ENCODE measurements around the gene SEPTIN11.
"Not testable (repeated sequence)": the region's sequence is repeated elsewhere in the genome, so short reads cannot be mapped to it uniquely, and the experiment has no call there.

Gene SEPTIN11

GRCh38 chr4:76952656-76953582, 3.4 kb downstream of the SEPTIN11 start:
- no peak for DNase-seq

DNA sequence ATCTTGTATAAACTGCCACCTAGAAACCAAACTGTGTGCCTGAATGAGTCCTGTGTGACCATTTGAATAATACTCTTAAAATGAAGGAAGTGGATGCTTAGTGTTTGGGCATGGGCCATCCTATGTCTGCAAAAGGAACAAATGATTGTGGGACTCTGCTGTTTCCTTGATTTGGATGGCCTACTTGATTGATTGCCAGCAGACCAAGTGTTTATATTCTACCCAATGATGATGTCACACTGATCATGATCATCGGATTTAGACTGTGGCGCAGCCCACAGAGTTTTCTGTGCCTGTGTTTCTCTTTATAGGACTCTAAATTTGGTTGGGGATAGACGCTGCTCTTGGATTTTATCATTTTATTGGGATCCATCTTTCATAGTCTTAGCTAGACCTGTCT, 4.4 kb downstream of the SEPTIN11 start:
- no peak for DNase-seq

DNA sequence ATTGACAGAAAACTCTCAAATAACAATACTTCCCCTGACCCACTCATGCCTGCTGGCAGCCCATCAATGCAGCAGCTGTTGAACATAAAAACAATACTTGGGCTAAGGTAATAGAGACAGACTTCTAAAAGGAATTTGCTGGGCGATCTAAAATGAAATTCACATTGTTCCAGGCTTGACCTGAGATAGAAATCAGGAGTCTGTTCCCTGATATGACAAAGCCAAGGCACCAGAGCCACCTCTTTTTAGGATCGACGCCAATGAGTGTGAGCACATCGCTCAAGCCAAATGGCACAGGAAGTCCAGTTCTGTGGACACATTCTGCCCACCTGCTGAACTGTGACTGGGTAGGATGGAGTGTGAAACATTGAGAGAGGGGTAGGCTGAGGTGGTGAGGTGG, 4.9 kb downstream of the SEPTIN11 start:
- DNase-seq = no peak

DNA sequence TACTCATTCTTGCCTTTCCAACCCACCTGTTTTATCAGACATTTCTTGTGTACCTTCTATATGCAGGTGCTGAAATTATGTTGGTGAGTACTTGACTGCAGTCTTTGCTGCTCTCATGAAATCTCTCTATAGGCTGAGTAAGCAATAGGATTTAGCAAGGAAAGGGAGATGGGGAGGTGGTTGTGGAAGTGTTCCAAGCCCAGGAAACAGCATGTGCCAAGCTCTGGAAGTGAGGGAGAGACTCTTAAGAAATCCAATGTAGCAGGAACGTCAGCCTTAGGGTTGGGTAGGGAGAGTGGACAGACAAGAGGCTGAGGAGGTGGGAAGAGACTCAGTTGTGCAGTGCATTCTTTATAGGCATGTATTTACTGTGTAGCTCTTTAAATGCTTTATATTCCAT, 5.6 kb downstream of the SEPTIN11 start:
- DNase-seq = no peak

DNA sequence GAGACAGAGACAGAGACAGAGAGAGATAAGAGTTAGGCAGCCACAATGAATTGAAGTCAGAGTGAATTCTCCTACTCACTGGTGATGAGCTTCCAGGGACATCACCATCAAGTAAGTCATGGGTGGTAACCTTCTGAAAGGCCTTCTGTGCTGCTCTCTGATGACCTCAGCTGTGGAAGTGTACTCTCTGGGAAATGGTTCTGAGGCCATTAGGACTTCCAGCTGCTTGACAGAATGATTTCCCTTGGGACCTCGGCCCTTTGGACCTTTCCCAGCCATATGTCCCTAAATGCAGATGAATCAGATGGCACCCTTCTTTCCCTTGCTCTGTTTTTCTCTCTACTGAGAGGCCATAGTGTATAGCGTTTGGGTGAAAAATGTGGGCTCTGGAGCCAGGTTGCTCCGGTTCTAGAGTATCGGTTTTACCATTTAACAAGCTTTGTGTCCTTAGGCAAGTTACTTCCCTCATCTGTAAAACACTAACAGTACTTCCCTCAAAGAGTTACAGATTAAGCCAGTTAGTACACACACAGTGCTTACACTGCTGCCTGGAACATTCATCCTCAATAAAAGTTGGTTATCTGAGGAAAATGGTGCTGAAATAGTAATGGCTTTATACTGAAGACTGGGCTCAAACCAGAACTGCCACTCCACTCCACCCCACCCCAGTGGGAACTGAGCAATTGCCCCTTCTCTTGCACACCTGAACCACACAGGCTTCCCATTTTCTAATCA, 7.6 kb downstream of the SEPTIN11 start:
- no peak for DNase-seq

DNA sequence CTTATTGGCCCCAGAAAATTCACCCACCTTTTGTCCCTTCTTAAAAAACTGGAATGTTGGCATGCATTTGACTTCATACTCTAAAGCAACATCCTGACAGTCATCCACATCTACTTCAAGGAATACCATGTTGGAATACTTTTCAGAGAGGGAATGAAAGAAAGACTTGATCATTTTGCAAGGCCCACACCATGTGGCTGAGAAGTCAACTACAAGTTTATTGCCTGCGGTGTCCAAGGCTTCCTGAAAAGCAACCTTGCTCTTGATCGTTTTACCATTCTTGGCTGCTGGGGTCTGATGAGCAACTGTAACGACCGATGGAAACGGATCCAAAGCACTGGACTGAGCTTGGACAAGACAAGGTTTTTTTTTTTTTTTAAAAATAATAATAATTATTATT, 9.3 kb downstream of the SEPTIN11 start:
- DNase-seq = no peak

DNA sequence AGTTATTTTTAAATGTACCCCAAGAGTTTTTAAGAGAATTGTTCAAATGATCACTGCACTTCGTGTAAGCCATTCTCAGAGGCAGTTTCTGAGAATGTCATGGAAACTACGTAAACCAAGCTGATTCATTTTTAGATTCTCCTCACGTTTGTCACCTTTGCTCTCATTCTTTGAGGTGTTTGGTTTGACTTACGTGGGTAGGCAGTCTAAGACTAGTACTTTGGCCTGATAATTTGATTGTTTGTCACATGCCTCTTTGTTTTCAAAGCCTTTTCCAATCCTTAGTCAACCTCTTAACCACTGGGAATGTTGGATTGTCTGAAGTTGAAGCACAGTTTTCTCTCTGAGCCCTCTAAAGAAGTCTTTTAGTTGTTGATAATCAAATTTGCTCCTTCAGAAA, 10.5 kb downstream of the SEPTIN11 start:
- DNase-seq = no peak

DNA sequence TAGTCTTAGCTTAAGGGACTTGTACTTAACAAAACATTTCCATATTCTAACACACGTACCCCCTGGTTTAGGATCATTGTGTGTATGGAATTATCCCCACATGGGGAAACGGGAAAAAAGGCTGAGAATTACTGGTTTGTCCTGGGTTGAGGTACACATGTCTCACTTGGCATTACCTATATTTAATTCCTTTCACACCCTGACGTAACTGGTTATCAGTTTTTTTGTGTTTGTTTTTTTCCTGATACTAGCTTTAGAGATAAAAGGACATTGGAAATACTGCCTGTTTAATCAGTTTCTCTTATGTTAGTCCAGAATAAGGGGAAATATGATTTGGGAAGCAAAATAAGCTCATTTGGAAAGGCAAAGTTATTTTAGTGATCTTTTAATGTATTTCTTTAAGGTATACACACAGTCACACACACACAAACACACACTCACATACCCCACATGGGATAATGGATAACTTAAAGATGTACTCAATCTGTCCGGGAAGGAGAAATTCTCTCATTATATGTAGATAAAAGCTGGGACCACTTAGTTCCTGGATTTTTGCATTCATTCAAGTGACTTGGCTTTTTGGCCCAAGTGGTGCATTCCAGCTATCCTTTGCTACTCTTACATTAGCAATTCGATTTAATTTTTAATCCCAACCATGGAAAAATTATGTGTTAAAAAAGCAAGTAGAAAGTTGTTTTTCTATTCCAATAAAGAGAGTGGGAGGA, 13.0 kb downstream of the SEPTIN11 start:
- DNase-seq = no peak

GRCh38 chr4:76963131-76963750, 13.7 kb downstream of the SEPTIN11 start:
- DNase-seq = no peak

- DNase-seq = not testable (repeated sequence)
Observed at GRCh38 chr4:76963927-76964326, 14.4 kb downstream of the SEPTIN11 start.

GRCh38 chr4:76964769-76965168, 15.2 kb downstream of the SEPTIN11 start:
- no peak for DNase-seq

- DNase-seq = no peak
Observed at GRCh38 chr4:76965866-76966579, 16.5 kb downstream of the SEPTIN11 start.

DNA sequence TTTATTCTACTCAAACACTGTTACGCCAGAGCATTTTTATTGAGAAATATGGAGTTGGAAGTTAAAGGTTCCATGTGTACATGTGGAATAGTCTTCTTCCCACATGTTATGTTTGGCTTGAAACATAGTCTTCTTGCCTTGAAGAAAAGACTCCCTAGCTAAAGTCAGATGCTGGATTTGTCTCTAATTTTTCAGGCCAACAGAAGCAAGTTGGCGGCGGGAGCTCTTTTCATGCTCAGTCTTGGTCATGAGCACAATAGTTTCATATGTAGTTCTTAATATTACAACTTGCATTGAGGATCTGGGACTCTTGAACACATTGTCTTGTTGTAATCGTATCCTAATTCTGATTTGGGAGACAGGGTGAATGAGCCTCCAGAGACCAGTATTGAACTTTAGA, 19.4 kb downstream of the SEPTIN11 start:
- no peak for DNase-seq

DNA sequence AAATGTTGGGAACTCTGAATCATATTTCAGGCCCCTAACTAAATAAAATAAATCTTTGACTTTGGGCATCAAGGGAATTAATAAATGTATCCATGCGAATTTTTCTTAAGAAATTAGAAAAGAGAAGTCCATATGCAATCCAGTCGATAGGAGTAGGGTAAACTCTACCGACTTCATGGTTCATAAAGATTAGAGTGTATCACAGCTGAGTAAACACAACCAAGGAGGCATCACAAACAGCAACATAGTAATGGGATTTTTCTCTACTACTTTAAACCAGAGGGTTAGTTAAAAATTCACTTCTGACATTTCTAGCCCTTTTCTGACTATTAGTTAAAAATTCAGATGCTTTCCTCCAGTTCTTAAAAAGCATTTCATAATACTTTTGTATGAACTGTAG, 19.9 kb downstream of the SEPTIN11 start:
- no peak for DNase-seq

- DNase-seq = no peak
Observed at GRCh38 chr4:76969941-76970529, 20.5 kb downstream of the SEPTIN11 start.

GRCh38 chr4:76972306-76972705, 22.8 kb downstream of the SEPTIN11 start:
- no peak for DNase-seq

DNA sequence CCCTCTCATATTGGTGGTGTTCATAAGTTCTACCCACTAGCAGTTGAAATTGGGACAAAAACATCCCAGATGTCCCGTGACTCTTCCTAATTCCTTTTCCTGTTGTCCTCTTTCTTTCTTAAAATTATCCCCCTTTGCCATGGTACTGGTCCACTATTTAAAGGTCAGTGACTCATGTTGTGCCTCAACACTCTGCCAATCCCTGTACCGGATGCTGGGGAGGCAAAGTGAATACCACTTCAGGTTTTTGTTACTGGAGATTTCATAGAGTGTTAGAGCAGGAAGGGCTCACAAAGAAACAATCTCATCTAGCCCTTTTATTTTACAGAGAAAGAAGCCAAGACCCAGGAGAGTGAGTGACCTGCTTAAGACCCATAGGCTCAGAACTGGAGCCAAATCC, 24.6 kb downstream of the SEPTIN11 start:
- no peak for DNase-seq

DNA sequence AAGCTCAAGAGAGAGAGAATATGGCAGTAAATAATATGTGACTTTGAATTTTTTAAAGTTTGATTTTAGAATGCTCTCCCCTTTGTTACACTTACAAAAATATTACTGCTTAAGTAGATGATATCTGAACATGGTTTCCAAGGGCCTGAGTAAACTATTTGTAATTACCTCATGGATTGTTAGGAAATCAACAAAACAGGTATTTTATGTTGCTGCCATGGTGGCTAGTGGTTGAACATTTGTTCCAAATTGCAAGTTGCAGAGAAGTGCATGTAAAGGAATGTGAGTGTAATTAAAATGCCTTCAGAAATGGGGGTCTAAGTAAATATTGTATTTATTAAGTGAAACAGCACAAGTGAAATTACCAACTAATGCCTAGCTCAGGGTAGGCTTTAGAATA, 27.6 kb downstream of the SEPTIN11 start:
- DNase-seq = no peak

DNA sequence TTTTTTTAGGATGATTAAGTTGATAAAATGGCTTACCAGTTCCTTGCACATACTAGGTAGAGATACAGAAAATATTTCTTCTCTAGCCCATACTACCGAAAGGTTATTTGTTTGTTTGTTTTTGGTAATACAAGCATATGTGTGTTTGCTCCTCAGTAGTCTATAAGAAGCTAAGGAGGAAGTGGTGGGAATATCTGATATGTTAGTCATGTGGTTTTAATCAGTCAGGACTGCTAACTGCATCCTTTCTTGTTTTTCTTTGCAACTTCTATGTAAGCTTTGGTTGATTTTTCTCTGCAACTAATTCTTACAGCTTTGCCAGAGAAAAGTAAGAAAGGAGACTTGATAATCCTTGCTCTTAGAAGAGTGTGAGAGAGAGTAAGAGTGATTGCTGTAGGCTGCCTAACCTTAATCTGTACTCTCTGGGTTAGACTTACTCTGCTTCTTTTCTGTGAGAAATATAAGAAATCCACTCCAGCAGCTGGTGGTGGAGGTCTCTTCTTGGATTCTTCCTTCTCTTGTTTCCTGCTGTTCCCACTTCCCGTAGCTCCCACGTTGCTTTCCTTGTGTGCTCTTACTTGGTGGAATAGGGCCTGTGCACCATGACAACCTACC, 28.3 kb downstream of the SEPTIN11 start:
- no peak for DNase-seq

GRCh38 chr4:76979236-76979635, 29.7 kb downstream of the SEPTIN11 start:
- DNase-seq = no peak

- no peak for DNase-seq
Observed at GRCh38 chr4:76980261-76980660, 30.7 kb downstream of the SEPTIN11 start.

All from T-helper 9 cell (primary cell).